Fibroblast of the conjunctiva (primary cell): ENCODE data around the gene CHIT1.

ENCODE experiments used
- DNase-seq: peaks from one replicate; pipeline ENCODE4 v3.0.0-alpha.2; 2010; ENCODE audit warnings: low read depth

The CHIT1 gene

DNA sequence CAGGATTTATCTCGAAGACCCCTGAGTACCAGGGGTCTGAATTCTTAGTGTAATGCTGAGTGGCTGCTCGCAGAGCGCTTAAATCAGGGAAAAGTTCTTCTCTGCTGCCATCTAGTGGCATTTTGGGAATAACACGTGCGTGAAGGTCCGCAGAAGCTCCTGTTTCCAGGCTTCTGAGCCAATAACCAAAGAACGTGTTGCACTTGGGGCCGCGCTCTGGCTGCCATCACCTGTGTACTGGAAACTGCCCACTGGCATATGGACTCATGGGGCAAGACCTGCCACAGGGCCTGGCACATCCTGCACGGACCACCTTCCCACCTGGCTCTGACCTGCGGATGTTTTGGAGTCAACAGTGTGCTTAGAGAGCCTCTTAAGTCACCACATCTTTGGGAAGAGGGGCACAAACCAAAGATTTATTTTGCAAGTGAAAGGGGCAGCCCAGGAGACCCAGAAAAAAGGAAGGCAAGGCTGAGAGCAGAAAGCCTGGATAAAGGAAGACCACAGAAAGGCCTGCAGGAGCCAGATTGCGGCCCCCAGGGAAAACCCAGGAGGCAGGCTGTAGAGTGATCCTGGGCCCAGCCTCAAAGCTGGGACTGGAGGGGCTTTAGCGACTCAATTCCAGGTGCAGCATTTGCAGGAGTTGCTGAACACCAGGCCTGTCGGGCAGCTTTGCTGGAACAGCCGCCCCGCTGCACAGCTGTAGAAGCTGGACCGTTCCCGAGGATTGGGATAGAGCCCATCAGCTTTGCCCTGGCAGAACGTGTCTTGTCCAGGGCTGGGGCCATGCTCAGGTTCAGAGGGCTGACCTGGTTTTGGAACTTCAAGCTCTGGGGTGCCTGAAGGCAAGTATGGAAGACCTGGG, 13.0 kb downstream of the CHIT1 start:
- DNase-seq = peak; percentile 41

GRCh38 chr1:203215573-203215972, 13.9 kb downstream of the CHIT1 start:
- no peak for DNase-seq

- DNase-seq = no peak
These were observed 14.6 kb downstream of the CHIT1 start for GRCh38 chr1:203214871-203215270.

- no peak for DNase-seq
These were observed 16.3 kb downstream of the CHIT1 start for GRCh38 chr1:203213126-203213525.

GRCh38 chr1:203211812-203212211, 17.7 kb downstream of the CHIT1 start:
- DNase-seq = no peak

- DNase-seq = no peak
These were observed 18.5 kb downstream of the CHIT1 start for GRCh38 chr1:203210988-203211387.

DNA sequence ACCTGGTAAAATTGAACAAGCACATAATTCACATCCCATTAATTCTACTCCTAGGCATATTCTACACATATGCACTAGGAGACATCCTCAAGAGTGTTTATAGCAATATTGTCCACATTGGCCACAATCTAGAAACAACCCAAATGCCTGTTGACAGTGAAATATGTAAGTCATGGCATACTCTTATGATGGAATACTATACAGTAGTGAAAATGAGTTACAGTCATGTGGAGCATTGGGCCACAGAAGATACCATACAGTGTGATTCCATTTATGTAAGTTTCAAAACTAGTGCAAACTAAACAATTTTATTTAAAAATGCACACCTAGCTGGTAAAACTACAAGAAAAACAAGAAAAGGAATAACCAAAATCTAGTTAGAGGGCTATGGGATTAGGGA, 19.1 kb downstream of the CHIT1 start:
- no peak for DNase-seq

GRCh38 chr1:203208181-203208580, 21.3 kb downstream of the CHIT1 start:
- no peak for DNase-seq

DNA sequence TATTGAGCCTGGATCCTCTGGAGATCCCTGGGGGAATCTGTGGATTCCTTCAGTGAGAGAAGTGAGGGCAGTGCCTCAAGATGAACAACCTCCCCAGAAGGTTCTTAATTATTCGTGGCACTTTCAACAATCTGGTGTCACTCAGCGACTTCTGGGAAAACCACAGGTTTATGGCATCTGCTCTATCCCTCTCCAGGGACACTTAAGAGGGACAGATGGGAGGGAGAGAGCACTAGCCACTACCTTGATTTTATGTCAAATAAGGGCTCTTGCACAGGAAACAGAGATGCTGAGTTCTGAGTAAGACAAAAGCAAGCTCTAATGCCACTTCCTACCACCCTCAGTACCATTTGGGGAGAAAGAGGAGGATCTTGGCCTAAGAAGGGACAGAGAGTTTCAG, 21.7 kb downstream of the CHIT1 start:
- no peak for DNase-seq

GRCh38 chr1:203206129-203206687, 23.3 kb downstream of the CHIT1 start:
- no peak for DNase-seq

- DNase-seq = no peak
These were observed 24.7 kb downstream of the CHIT1 start for GRCh38 chr1:203204756-203205155.

GRCh38 chr1:203202431-203203245, 26.8 kb downstream of the CHIT1 start:
- DNase-seq = peak; percentile 47

DNA sequence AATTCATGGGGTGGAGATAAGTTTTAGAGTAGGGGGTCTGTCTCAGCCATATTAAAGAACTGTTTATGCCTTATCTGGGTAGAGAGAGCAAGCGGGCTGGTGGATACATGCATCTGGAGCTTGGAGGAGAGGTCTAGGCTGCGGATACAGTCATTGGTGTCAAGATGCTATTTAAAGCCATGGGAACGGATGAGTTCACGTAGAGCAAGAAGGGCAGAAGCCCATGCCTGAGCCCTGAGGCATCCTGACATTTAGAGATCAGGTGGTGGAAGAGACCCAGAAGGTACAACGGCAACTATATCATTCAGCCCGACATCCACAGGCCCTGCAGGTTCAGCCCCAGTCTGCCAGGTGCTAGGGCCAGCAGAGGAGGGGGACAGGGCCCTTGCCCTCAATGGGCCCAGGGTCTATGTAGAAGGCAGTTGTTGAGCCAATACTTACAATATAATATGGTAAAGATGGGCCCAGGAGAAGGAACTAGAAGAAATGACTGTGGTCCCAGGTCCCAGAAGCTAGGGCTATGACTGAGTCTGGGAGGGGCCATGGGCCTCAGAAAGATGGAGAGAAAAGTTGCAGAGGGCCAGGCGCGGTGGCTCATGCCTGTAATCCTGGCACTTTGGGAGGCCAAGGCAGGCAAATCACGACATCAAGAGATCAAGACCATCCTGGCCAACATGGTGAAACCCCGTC, 27.8 kb downstream of the CHIT1 start:
- no peak for DNase-seq

GRCh38 chr1:203200916-203201315, 28.6 kb downstream of the CHIT1 start:
- no peak for DNase-seq

DNA sequence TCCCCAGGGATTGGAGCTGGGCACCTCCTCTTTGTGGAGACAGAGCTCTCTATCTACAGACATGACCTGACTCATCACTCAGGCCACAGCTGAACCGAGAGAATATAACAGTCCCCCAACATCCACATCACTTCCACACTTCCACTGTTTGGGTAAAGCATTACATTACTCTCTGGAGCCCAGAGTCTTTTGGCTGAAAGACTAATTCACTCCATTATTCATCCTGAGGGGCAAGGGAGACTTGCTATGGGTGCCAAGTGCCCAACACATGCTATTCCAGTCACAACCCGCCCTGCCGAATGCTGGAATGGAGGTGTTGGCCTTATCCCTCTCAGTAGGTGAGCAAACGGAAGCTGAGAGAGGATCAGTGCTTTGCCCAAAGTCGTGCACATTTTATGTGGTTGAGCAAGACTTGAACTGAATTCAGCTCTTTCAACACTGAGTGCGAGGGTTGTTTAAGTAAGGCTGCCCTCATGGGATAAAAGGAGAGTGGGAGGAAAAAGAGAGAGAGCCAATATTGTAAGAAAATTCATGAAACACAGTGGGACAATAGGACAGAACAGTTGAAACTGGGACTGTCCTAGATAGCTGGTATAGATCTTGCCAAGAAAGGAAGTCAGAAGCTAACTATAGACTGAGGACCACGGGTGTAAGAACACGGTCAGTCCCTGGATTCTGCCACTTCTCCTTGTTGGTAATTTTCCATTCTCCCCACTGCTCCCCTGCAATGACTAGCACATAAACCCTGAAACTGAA, 29.5 kb downstream of the CHIT1 start:
- DNase-seq = peak; percentile 48

GRCh38 chr1:203199481-203199815, 30.0 kb downstream of the CHIT1 start:
- DNase-seq = no peak

DNA sequence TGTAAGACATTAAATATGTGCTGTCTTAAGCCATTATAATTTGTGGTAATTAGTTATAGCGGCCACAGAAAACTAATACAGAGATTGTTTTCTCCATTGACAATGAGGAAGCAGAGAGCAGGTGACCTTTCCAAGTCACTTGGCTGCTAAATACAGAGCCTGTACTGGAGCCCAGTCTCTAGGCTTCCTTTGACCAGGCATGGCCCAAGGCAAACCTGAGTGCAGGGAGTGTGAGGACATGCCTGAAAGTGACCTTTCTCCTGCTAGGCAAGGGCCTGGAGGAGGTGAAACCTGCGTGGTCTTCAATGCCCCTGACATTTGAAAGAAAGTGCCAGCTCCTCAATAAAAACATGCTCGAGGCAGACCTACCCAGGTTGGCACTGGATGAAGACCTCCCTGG, 30.5 kb downstream of the CHIT1 start:
- DNase-seq = no peak

DNA sequence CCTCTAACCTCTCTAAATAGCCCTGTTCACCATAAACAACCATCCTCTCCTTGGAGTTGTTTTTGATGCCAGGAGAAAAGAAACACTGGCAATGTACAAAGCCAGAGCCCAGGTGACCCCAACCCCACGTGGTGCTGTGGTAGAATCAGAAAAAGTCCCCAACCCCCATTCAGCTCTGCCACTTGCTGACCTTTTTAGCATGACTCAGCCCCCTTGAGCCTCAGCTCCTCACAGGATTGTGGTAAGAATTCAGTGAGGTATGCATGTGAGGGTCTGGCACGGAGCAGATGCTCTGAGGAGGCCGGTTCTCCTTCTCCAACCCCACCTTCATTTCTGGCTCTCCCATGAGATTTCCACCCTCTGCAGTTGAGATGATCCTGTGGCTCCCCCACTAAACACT, 31.8 kb downstream of the CHIT1 start:
- peak; percentile 43 for DNase-seq

GRCh38 chr1:203196371-203196770, 33.1 kb downstream of the CHIT1 start:
- DNase-seq = no peak

- no peak for DNase-seq
These were observed 38.5 kb downstream of the CHIT1 start for GRCh38 chr1:203190949-203191348.

DNA sequence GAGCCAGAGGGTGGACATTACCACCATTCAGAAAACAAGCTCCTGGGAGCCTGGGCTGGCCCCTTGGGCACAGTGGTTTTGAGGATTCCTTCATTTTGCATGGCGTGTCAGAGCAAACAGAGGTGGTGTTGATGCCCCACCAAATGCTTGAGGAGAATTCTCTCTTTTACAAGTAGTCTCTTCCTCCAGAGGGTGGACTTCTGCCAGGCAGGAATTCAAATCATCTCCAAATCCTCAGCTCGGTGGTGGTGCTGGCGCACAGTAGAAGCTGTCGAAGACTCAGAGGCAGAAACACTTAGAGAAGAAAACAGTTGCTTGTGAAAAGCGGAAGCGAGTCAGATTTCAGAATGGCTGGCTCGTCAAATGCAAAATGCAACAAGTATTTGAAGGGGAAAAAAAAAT, 39.5 kb downstream of the CHIT1 start:
- no peak for DNase-seq
